Testis (tissue), 3 donors: ENCODE measurements around the gene SLC66A1. TPM values are rescaled to one million over a fixed set of nuclear protein-coding genes. Genes with fewer than 3 reads are reported as not detected.
"Not testable (repeated sequence)": the region's sequence is repeated elsewhere in the genome, so short reads cannot be mapped to it uniquely, and the experiment has no call there.

ENCODE experiments used
- DNase-seq: peaks from one replicate; pipeline ENCODE4 v3.0.0-alpha.2; 2019
- H3K27ac ChIP-seq, 2 donors: fragments of 200-600 bp; sonication (generic); one replicate each; pipeline ENCODE4 v1.5.1; 2019
- H3K27me3 ChIP-seq: fragments of 200-600 bp; sonication (generic); one replicate; pipeline ENCODE4 v1.5.1; 2019
- H3K36me3 ChIP-seq: fragments of 200-600 bp; sonication (generic); one replicate; pipeline ENCODE4 v1.5.1; 2017; ENCODE audit warnings: low read depth; ENCODE audit errors: missing control alignments
- H3K4me1 ChIP-seq: fragments of 200-600 bp; sonication (generic); one replicate; pipeline ENCODE4 v1.5.1; 2019
- H3K4me3 ChIP-seq, 2 donors: fragments of 200-600 bp; sonication (generic); one replicate each; pipeline ENCODE4 v1.5.1; 2017 to 2019
- H3K9me3 ChIP-seq: fragments of 200-600 bp; sonication (generic); one replicate; pipeline ENCODE4 v1.5.1; 2017
- CTCF ChIP-seq, 3 experiments: fragments of 450-650 bp in 2 of 3; fragments of 200-600 bp in 1 of 3; sonication (generic) in 1 of 3; IDR thresholded peaks; one replicate each; pipeline ENCODE4 v1.5.1; 2016 to 2019; ENCODE audit warnings: antibody characterized with exemption in 3 of 3, mild to moderate bottlenecking in 2 of 3, moderate library complexity in 1 of 3
- POLR2A ChIP-seq: fragments of 450-650 bp; IDR thresholded peaks from one replicate; pipeline ENCODE4 v1.6.1; 2017; ENCODE audit warnings: antibody characterized with exemption, mild to moderate bottlenecking, moderate library complexity
- WGBS, 2 donors: methylation state at CpG; one replicate each; pipeline ENCODE4 v1.1.5; 2018; 5-methylcytosine and 5-hydroxymethylcytosine counted together
- intact Hi-C: fragments of 100-400 bp; cut with DNase I; formaldehyde crosslinking; loops from one replicate; pipeline ENCODE4 v1.15.1; 2023; ENCODE audit warnings: low total_unique reads
- polyA plus RNA-seq: library from polyadenylated mRNA; stranded (reverse); fragments of 350-450 nt; fragmentation: Illumina TruSeq; extraction: RNeasy Lipid Tissue Mini Kit (QIAGEN cat#74804); gene quantifications from one replicate; pipeline ENCODE4 v1.2.3, GENCODE V29; 2014; ENCODE audit warnings: low read depth, low replicate concordance; ENCODE audit not compliant: insufficient read depth
- total RNA-seq, 2 donors: library from RNA; depleted of rRNA; stranded (reverse); fragments of >200 nt; gene quantifications; one replicate each; pipeline ENCODE4 v1.2.3, GENCODE V29; 2016

The SLC66A1 gene
- total and polyA plus RNA-seq, 3 donors from 2014 or later: 27.9 to 66.0 (median 61.1) TPM

- no peak for TF ChIP-seq POLR2A
- no peak for TF ChIP-seq CTCF (IDR thresholded peaks at IDR 0.05)
- no peaks in the 10 kb centered on the region for H3K4me1 ChIP-seq
- no peak overlapping the region for H3K27ac ChIP-seq
- H3K4me3 ChIP-seq: no peak overlapping the region
- H3K36me3 ChIP-seq: no peaks in the 10 kb centered on the region
- H3K27me3 ChIP-seq: no peaks in the 10 kb centered on the region
- no peaks in the 10 kb centered on the region for H3K9me3 ChIP-seq
- intact Hi-C loops: no loop called here
- no peak for DNase-seq
Measured at GRCh38 chr1:19272064-19272463, 40.1 kb upstream of the SLC66A1 start.

GRCh38 chr1:19273106-19273843 lies 38.9 kb upstream of the SLC66A1 start:
- H3K4me3 ChIP-seq: no peak overlapping the region
- H3K27ac ChIP-seq: no peak overlapping the region
- no peaks in the 10 kb centered on the region for H3K27me3 ChIP-seq
- no peaks in the 10 kb centered on the region for H3K4me1 ChIP-seq
- TF ChIP-seq POLR2A: no peak
- TF ChIP-seq CTCF (IDR thresholded peaks at IDR 0.05): no peak
- 70 to 76% methylated on average over 20 to 22 of the region's 22 CpGs for WGBS, 2 donors
- intact Hi-C loops: no loop called here
- DNase-seq: no peak
- no peaks in the 10 kb centered on the region for H3K36me3 ChIP-seq
- H3K9me3 ChIP-seq: no peaks in the 10 kb centered on the region

GRCh38 chr1:19273844-19274531 lies 38.1 kb upstream of the SLC66A1 start:
- not testable (repeated sequence) for DNase-seq, H3K36me3 ChIP-seq

DNA sequence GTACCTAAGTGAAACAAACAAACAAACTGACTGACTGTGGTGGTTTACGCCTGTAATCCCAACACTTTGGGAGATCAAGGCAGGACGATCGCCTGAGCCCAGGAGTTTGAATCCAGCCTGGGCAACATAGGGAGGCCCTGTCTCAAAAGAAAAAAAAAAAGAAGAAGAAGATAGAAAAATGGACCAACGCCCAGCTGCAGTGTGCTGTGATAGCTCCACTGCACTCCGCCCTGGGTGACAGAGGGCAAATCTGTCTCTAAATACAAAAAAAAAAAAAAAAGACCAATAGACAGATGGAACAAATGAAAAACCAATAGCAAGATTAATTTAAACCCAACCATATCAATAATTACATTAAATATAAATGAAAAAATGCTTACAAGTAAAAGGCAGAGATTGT lies 37.5 kb upstream of the SLC66A1 start:
- WGBS, 2 donors: 71 to 84% methylated on average over 5 of the region's 5 CpGs
- DNase-seq: no peak

More at GRCh38 chr1:19273844-19274531, 38.1 kb upstream of the SLC66A1 start:
- H3K9me3 ChIP-seq, H3K4me3 ChIP-seq, H3K27ac ChIP-seq, intact Hi-C loops, H3K4me1 ChIP-seq, H3K27me3 ChIP-seq: not testable (repeated sequence)
- WGBS, 2 donors: 21 to 43% methylated on average over 11 to 45 of the region's 66 CpGs

More for the DNA sequence above, 37.5 kb upstream of the SLC66A1 start:
- Histone ChIP-seq H3K27ac (no peak overlapping the region), H3K36me3 (no peaks in the 10 kb centered on the region), H3K4me3 (no peak overlapping the region), H3K4me1 (no peaks in the 10 kb centered on the region), H3K27me3 (no peaks in the 10 kb centered on the region), H3K9me3 (no peaks in the 10 kb centered on the region)
- no peak for TF ChIP-seq CTCF (IDR thresholded peaks at IDR 0.05)
- TF ChIP-seq POLR2A: no peak
- intact Hi-C loops: no loop called here
